ENCODE measurements around the gene CHST2.
"Not testable (repeated sequence)": the region's sequence is repeated elsewhere in the genome, so short reads cannot be mapped to it uniquely, and the experiment has no call there.

The CHST2 gene

DNA sequence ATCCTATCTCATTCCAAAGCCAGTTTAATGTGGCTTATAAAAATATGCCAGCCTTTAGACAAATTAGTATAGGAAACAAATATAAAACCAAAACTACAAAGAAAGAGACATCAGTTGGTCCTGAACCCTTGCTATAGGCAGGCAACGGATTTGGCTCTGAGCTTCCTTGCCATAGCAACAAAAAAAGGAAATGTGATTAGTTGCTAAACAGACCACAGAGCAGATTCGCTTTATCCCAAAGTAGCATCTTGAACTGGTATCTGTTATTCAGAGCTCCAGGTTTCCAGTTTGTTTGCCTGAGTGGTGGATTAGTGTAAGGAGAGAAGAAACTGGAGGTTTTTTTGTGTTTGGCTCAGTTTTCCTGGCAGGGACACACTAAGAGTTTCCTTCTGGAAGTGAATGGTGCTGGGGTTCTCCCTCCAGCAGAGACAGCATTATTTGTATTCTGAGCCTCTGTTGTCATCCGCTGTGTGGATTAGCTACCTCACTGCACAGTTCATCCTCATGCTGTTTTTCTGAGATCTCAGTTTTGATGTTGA, 44.1 kb downstream of the CHST2 start:
- no peak overlapping the region for H3K4me2 ChIP-seq (ENCODE audit: low read length)
- H3F3A ChIP-seq (ENCODE audit: insufficient read depth, low read length), result no peaks in the 10 kb centered on the region
- H3K9me2 ChIP-seq (ENCODE audit: low read depth, low read length), result no peaks in the 10 kb centered on the region
- no peak overlapping the region for H3K27ac ChIP-seq (ENCODE audit: low read depth, low read length, poor library complexity, severe bottlenecking)
- H3K27me3 ChIP-seq (ENCODE audit: insufficient read depth, low read length), result no peaks in the 10 kb centered on the region
- H2AFZ ChIP-seq (ENCODE audit: low read length), result no peak overlapping the region
- H3K79me2 ChIP-seq (ENCODE audit: insufficient read depth, low read length), result no peaks in the 10 kb centered on the region
- H3K4me1 ChIP-seq (ENCODE audit: insufficient read depth, low read length, severe bottlenecking), result no peaks in the 10 kb centered on the region
- H3K9me3 ChIP-seq (ENCODE audit: low read length), result no peaks in the 10 kb centered on the region
- H4K20me1 ChIP-seq (ENCODE audit: insufficient read depth, low read length), result no peaks in the 10 kb centered on the region
- no peak overlapping the region for H3K9ac ChIP-seq (ENCODE audit: low read length)
- H3K4me3 ChIP-seq (ENCODE audit: low read depth, low read length, poor library complexity, severe bottlenecking), result no peak overlapping the region
- no peaks in the 10 kb centered on the region for H3K36me3 ChIP-seq (ENCODE audit: insufficient read depth, low read length)
- TF ChIP-seq, protein P1, sequence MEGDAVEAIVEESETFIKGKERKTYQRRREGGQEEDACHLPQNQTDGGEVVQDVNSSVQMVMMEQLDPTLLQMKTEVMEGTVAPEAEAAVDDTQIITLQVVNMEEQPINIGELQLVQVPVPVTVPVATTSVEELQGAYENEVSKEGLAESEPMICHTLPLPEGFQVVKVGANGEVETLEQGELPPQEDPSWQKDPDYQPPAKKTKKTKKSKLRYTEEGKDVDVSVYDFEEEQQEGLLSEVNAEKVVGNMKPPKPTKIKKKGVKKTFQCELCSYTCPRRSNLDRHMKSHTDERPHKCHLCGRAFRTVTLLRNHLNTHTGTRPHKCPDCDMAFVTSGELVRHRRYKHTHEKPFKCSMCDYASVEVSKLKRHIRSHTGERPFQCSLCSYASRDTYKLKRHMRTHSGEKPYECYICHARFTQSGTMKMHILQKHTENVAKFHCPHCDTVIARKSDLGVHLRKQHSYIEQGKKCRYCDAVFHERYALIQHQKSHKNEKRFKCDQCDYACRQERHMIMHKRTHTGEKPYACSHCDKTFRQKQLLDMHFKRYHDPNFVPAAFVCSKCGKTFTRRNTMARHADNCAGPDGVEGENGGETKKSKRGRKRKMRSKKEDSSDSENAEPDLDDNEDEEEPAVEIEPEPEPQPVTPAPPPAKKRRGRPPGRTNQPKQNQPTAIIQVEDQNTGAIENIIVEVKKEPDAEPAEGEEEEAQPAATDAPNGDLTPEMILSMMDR (IDR thresholded peaks at IDR 0.05; ENCODE audit: low read length), result no peak
- TF ChIP-seq EZH2 (IDR thresholded peaks at IDR 0.05; ENCODE audit: borderline replicate concordance, low read length), result no peak

DNA sequence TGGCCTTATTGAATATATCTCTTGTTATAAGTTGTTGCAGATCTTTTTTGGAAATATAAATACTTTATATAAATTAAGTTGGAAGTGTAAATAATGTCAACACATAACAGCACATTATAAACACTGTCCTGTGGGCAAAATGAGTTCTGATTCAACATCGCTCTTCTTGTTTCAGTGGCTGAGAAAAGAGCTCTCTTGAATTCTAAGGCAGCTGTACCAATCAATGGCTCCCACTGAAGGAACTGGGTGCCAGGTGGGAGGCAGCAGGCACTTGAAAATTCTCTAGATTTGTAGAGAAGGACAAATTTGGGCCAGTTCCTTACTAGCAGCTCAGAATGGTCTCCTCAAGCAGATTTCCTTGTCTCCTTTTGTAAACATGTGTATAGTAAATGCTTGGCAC, 45.6 kb downstream of the CHST2 start:
- Histone ChIP-seq H3K9me3 (ENCODE audit: low read length) (no peaks in the 10 kb centered on the region), H3K9me2 (ENCODE audit: low read depth, low read length) (no peaks in the 10 kb centered on the region), H3K4me2 (ENCODE audit: low read length) (no peak overlapping the region), H2AFZ (ENCODE audit: low read length) (no peak overlapping the region), H4K20me1 (ENCODE audit: insufficient read depth, low read length) (no peaks in the 10 kb centered on the region), H3K27ac (ENCODE audit: low read depth, low read length, poor library complexity, severe bottlenecking) (no peak overlapping the region), H3K4me3 (ENCODE audit: low read depth, low read length, poor library complexity, severe bottlenecking) (no peak overlapping the region), H3K9ac (ENCODE audit: low read length) (no peak overlapping the region), H3K36me3 (ENCODE audit: insufficient read depth, low read length) (no peaks in the 10 kb centered on the region), H3F3A (ENCODE audit: insufficient read depth, low read length) (no peaks in the 10 kb centered on the region), H3K4me1 (ENCODE audit: insufficient read depth, low read length, severe bottlenecking) (peaks cover 6% of the 10 kb centered on the region), H3K27me3 (ENCODE audit: insufficient read depth, low read length) (no peaks in the 10 kb centered on the region), H3K79me2 (ENCODE audit: insufficient read depth, low read length) (no peaks in the 10 kb centered on the region)
- TF ChIP-seq, protein P1 (IDR thresholded peaks at IDR 0.05; ENCODE audit: low read length), result no peak
- no peak for TF ChIP-seq EZH2 (IDR thresholded peaks at IDR 0.05; ENCODE audit: borderline replicate concordance, low read length)

DNA sequence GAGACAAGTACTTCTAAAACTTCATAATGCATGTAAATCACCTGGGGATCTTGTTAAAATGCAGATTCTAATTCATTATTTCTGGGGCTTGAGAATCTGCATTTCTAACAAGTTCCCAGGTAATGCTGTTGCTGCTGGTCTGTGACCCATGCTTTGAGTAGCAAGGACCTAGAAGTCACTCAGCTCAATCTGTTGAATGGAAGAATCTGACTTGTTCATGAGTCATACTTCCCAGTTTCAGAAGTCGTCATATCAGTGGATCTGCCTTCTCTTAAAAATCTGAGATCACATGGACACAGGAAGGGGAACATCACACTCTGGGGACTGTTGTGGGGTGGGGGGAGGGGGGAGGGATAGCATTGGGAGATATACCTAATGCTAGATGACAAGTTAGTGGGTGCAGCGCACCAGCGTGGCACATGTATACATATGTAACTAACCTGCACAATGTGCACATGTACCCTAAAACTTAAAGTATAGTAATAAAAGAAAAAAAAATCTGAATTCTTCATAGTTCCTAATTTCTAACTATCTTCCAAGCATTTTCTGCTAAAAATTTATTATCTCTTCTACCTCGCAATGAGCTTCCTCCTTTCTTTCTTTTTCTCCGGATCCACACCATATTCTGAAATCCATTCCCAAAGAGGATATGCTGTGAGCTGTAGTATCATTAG, 46.2 kb downstream of the CHST2 start:
- H3K36me3 ChIP-seq (ENCODE audit: insufficient read depth, low read length); H3K27ac ChIP-seq (ENCODE audit: low read depth, low read length, poor library complexity, severe bottlenecking); H3K9me2 ChIP-seq (ENCODE audit: low read depth, low read length); H2AFZ ChIP-seq (ENCODE audit: low read length); H3K79me2 ChIP-seq (ENCODE audit: insufficient read depth, low read length); H3K4me2 ChIP-seq (ENCODE audit: low read length); H3K9ac ChIP-seq (ENCODE audit: low read length); H3K27me3 ChIP-seq (ENCODE audit: insufficient read depth, low read length); H3K4me3 ChIP-seq (ENCODE audit: low read depth, low read length, poor library complexity, severe bottlenecking); H4K20me1 ChIP-seq (ENCODE audit: insufficient read depth, low read length); H3K9me3 ChIP-seq (ENCODE audit: low read length); H3F3A ChIP-seq (ENCODE audit: insufficient read depth, low read length): not testable (repeated sequence)
- peaks cover 12% of the 10 kb centered on the region for H3K4me1 ChIP-seq (ENCODE audit: insufficient read depth, low read length, severe bottlenecking)

DNA sequence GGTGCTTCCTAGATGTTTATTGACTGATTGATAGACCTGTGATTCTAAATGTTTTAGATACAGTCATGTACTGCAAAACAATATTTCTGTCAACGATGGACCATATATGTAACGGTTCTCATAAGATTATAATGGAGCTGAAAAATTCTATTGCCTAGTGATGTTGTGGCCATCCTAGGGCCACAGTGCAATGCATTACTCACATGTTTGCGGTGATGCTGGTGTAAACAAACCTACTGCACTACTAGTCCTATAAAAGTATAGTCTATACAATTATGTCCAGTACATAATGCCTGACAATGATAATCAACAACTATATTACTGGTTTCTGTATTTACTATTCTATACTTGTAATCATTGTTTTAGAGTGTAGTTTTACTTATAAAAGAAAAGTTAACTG, 46.8 kb downstream of the CHST2 start:
- Histone ChIP-seq H3K4me2 (ENCODE audit: low read length) (no peak overlapping the region), H3K9me2 (ENCODE audit: low read depth, low read length) (no peaks in the 10 kb centered on the region), H3K36me3 (ENCODE audit: insufficient read depth, low read length) (no peaks in the 10 kb centered on the region), H3K4me1 (ENCODE audit: insufficient read depth, low read length, severe bottlenecking) (peaks cover 18% of the 10 kb centered on the region), H3K27ac (ENCODE audit: low read depth, low read length, poor library complexity, severe bottlenecking) (no peak overlapping the region), H2AFZ (ENCODE audit: low read length) (no peak overlapping the region), H3K9me3 (ENCODE audit: low read length) (no peaks in the 10 kb centered on the region), H3K4me3 (ENCODE audit: low read depth, low read length, poor library complexity, severe bottlenecking) (no peak overlapping the region), H3K79me2 (ENCODE audit: insufficient read depth, low read length) (no peaks in the 10 kb centered on the region), H4K20me1 (ENCODE audit: insufficient read depth, low read length) (no peaks in the 10 kb centered on the region), H3F3A (ENCODE audit: insufficient read depth, low read length) (no peaks in the 10 kb centered on the region), H3K27me3 (ENCODE audit: insufficient read depth, low read length) (no peaks in the 10 kb centered on the region), H3K9ac (ENCODE audit: low read length) (no peak overlapping the region)
- TF ChIP-seq, protein P1 (IDR thresholded peaks at IDR 0.05; ENCODE audit: low read length), result no peak
- TF ChIP-seq EZH2 (IDR thresholded peaks at IDR 0.05; ENCODE audit: borderline replicate concordance, low read length), result no peak
